OCI-LY1 (cell line): ENCODE measurements around the gene MIP.
"Not testable (repeated sequence)": the region's sequence is repeated elsewhere in the genome, so short reads cannot be mapped to it uniquely, and the experiment has no call there.

ENCODE experiments used
- EZH2 ChIP-seq: fragments of 200-600 bp; sonication (generic), shearing (Covaris generic); IDR thresholded peaks from 2 replicates; pipeline ENCODE4 v1.8.0; 2017; ENCODE audit warnings: borderline replicate concordance, mixed run types, mild to moderate bottlenecking, antibody characterized with exemption, low read length, moderate library complexity, mixed read lengths
- TF ChIP-seq, protein P1 (sequence below): fragments of 200-600 bp; sonication (generic), shearing (Covaris generic); IDR thresholded peaks from 2 replicates; pipeline ENCODE4 v1.5.1; 2017; ENCODE audit warnings: mild to moderate bottlenecking, antibody characterized with exemption, low read length, moderate library complexity, mixed read lengths

DNA sequence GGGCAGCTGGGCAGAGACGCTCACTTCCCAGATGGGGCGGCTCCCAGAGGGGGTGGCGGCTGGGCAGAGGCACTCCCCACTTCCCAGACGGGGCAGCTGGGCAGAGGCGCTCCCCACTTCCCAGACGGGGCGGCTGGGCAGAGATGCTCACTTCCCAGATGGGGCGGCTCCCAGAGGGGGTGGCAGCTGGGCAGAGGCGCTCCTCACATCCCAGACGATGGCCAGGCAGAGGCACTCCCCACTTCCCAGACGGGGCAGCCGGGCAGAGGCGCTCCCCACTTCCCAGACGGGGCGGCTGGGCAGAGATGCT is 39.6 kb upstream of the MIP start:
- TF ChIP-seq EZH2: not testable (repeated sequence)
- TF ChIP-seq, protein P1, sequence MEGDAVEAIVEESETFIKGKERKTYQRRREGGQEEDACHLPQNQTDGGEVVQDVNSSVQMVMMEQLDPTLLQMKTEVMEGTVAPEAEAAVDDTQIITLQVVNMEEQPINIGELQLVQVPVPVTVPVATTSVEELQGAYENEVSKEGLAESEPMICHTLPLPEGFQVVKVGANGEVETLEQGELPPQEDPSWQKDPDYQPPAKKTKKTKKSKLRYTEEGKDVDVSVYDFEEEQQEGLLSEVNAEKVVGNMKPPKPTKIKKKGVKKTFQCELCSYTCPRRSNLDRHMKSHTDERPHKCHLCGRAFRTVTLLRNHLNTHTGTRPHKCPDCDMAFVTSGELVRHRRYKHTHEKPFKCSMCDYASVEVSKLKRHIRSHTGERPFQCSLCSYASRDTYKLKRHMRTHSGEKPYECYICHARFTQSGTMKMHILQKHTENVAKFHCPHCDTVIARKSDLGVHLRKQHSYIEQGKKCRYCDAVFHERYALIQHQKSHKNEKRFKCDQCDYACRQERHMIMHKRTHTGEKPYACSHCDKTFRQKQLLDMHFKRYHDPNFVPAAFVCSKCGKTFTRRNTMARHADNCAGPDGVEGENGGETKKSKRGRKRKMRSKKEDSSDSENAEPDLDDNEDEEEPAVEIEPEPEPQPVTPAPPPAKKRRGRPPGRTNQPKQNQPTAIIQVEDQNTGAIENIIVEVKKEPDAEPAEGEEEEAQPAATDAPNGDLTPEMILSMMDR: not testable (repeated sequence)
